HepG2 (cell line): ENCODE results near the gene AMPH. TPM values are rescaled to one million over a fixed set of nuclear protein-coding genes. Genes with fewer than 3 reads are reported as not detected.

Experiments used
- ATAC-seq: fragments of 200-7000 bp; cut with Tn5 transposase; 3 replicates; pipeline ENCODE4 v1.9.1; 2020; ENCODE audit warnings: mild to moderate bottlenecking, moderate library complexity
- BruUV-seq: library from RNA; stranded (reverse); fragments of 400-500 nt; replicated peaks from 2 replicates; lab custom pipeline; 2021; lab: Mats Ljungman, UMichigan
- CTCF ChIA-PET: fragments of 300-600 bp; formaldehyde crosslinking; extraction: SDS; loops from one replicate; lab custom pipeline; 2021; ENCODE audit warnings: low total read pairs, inconsistent platforms, low intra/inter-chr PET ratio; lab: Yijun Ruan, JAX
- POLR2A ChIA-PET: fragments of 350-600 bp; sonication (Branson Sonifier 250); formaldehyde crosslinking; loops from one replicate; lab custom pipeline; 2020; ENCODE audit warnings: antibody characterized with exemption, inconsistent platforms; lab: Yijun Ruan, JAX
- DNase-seq: peaks from one replicate; pipeline ENCODE4 v3.0.0-alpha.2; 2015; ENCODE audit warnings: low spot score
- FAIRE-seq: peaks from 3 replicates; lab custom pipeline; 2011; peaks lifted over from hg19 to GRCh38; lab: Jason Lieb, UNC
- H2AFZ ChIP-seq: one replicate; pipeline ENCODE4 v1.6.1; 2011; ENCODE audit warnings: low read length, inconsistent platforms
- H3K27ac ChIP-seq: fragments of 300-600 bp; 3 replicates; pipeline ENCODE4 v1.8.0; 2011; ENCODE audit warnings: mixed run types, mild to moderate bottlenecking, mixed read lengths, low read length, inconsistent platforms; ENCODE audit not compliant: insufficient read depth; ENCODE audit errors: extremely low read length
- H3K27me3 ChIP-seq, 2 experiments: fragments of 200-600 bp in 1 of 2; 2 replicates in 1 of 2; 3 replicates in 1 of 2; pipeline versions ENCODE4 v1.6.0 to v1.8.0; 2011; ENCODE audit warnings: low read length in 2 of 2, mild to moderate bottlenecking in 2 of 2, moderate library complexity in 2 of 2, inconsistent platforms in 1 of 2; ENCODE audit not compliant: insufficient read depth in 2 of 2, control insufficient read depth in 1 of 2
- H3K36me3 ChIP-seq, 2 experiments: fragments of 200-600 bp in 1 of 2; replicated peaks in 1 of 2; 2 replicates in 1 of 2; 3 replicates in 1 of 2; pipeline versions ENCODE4 v1.5.1 to v1.8.0; 2011; ENCODE audit warnings: low read length in 2 of 2, inconsistent platforms in 1 of 2; ENCODE audit not compliant: insufficient read depth in 2 of 2, control insufficient read depth in 1 of 2
- H3K4me1 ChIP-seq: 2 replicates; pipeline ENCODE4 v1.5.1; 2012; ENCODE audit warnings: low read length, inconsistent platforms; ENCODE audit not compliant: insufficient read depth
- H3K4me2 ChIP-seq: 2 replicates; pipeline ENCODE4 v1.6.0; 2011; ENCODE audit warnings: low read depth, low read length, inconsistent platforms
- H3K4me3 ChIP-seq, 3 experiments: fragments of 200-600 bp in 1 of 3; sonication (generic), shearing (Covaris generic) in 1 of 3; replicated peaks in 1 of 3; 2 replicates each; pipeline ENCODE4 v1.5.1; 2011 to 2016; ENCODE audit warnings: low read length in 3 of 3, inconsistent platforms in 2 of 3, low read depth in 2 of 3, mild to moderate bottlenecking in 2 of 3, control low read depth in 1 of 3, mixed read lengths in 1 of 3; ENCODE audit not compliant: insufficient read depth in 1 of 3
- H3K79me2 ChIP-seq: one replicate; pipeline ENCODE4 v1.6.1; 2011; ENCODE audit warnings: low read length, inconsistent platforms; ENCODE audit not compliant: insufficient read depth
- H3K9ac ChIP-seq: 2 replicates; pipeline ENCODE4 v1.6.0; 2011; ENCODE audit warnings: mild to moderate bottlenecking, low read depth, low read length, inconsistent platforms; ENCODE audit not compliant: insufficient read depth
- H3K9me3 ChIP-seq: 2 replicates; pipeline ENCODE4 v1.5.1; 2012; ENCODE audit warnings: mild to moderate bottlenecking, low read length
- H4K20me1 ChIP-seq: 2 replicates; pipeline ENCODE4 v1.6.0; 2011; ENCODE audit warnings: inconsistent platforms, mild to moderate bottlenecking, low read length, moderate library complexity; ENCODE audit not compliant: insufficient read depth
- HMGXB3 ChIP-seq: sonication (generic); formaldehyde crosslinking; IDR thresholded peaks from 2 replicates; pipeline ENCODE4 v1.4.0; 2020; ENCODE audit warnings: missing genetic modification reagents, borderline replicate concordance
- KLF12 ChIP-seq: sonication (generic); formaldehyde crosslinking; IDR thresholded peaks from 2 replicates; pipeline ENCODE4 v1.4.0; 2020; ENCODE audit warnings: missing genetic modification reagents, borderline replicate concordance
- MTF2 ChIP-seq: sonication (generic); formaldehyde crosslinking; IDR thresholded peaks from 2 replicates; pipeline ENCODE4 v1.5.0; 2020; ENCODE audit warnings: missing genetic modification reagents, borderline replicate concordance
- MYC ChIP-seq: sonication (generic); formaldehyde crosslinking; IDR thresholded peaks from 2 replicates; pipeline ENCODE4 v1.9.0; 2021; ENCODE audit warnings: missing genetic modification reagents, borderline replicate concordance
- SNAI1 ChIP-seq: sonication (generic); formaldehyde crosslinking; IDR thresholded peaks from 2 replicates; pipeline ENCODE4 v1.5.0; 2020; ENCODE audit warnings: mild to moderate bottlenecking, missing genetic modification reagents, borderline replicate concordance
- TARDBP ChIP-seq: sonication (generic); formaldehyde crosslinking; IDR thresholded peaks from 2 replicates; pipeline ENCODE4 v1.8.0; 2022; ENCODE audit warnings: mild to moderate bottlenecking, missing genetic modification reagents
- U2AF1 ChIP-seq: fragments of 200-400 bp; formaldehyde crosslinking; optimal IDR thresholded peaks from 2 replicates; pipeline ENCODE3; 2017; ENCODE audit warnings: mild to moderate bottlenecking, low read depth, low read length
- ZSCAN12 ChIP-seq: sonication (generic); formaldehyde crosslinking; IDR thresholded peaks from 2 replicates; pipeline ENCODE4 v1.9.0; 2021; ENCODE audit warnings: mild to moderate bottlenecking, missing genetic modification reagents
- WGBS: methylation state at CpG from one replicate; pipeline ENCODE4 v1.1.6; 2017; ENCODE audit warnings: low lambda C conversion rate; 5-methylcytosine and 5-hydroxymethylcytosine counted together
- in situ Hi-C: cut with HindIII; loops from 2 replicates; pipeline ENCODE4 v1.10.0; 2017; ENCODE audit warnings: low pct_unique_long_range_greater_than_20kb; ENCODE audit not compliant: extremely low pct_ligation_motif_present
- intact Hi-C: fragments of 100-400 bp; cut with micrococcal nuclease; formaldehyde crosslinking; loops from one replicate; pipeline ENCODE4 v1.10.0; 2022; ENCODE audit not compliant: unreplicated experiment
- polyA plus RNA-seq, 8 experiments: library from polyadenylated mRNA; depleted of rRNA in 3 of 8; stranded (reverse) in 7 of 8; unstranded in 1 of 8; fragments of >200 nt; fragmentation: Illumina TruSeq in 4 of 8; extraction: Trizol in 4 of 8; gene quantifications; 2 replicates each; pipeline versions ENCODE4 v1.2.1 to v1.2.3, GENCODE V29; 2011 to 2016; ENCODE audit warnings: low read depth in 4 of 8, missing spikeins in 1 of 8, mixed read lengths in 1 of 8; ENCODE audit not compliant: insufficient read depth in 1 of 8
- total RNA-seq, 5 experiments: library from RNA; depleted of rRNA; stranded (reverse); fragments of >200 nt; fragmentation: Illumina TruSeq; extraction: Trizol; gene quantifications; 2 replicates each; pipeline ENCODE4 v1.2.3, GENCODE V29; 2016; ENCODE audit warnings: low read depth in 1 of 5
- TF ChIP-seq, protein P1 (sequence below): sonication (generic); formaldehyde crosslinking; IDR thresholded peaks from 2 replicates; pipeline ENCODE4 v1.5.0; 2020; ENCODE audit warnings: missing genetic modification reagents
- TF ChIP-seq, protein P2 (sequence below): sonication (generic); formaldehyde crosslinking; IDR thresholded peaks from 2 replicates; pipeline ENCODE4 v1.4.0; 2020; ENCODE audit warnings: missing genetic modification reagents; ENCODE audit errors: not compliant biosample characterization
- TF ChIP-seq, protein P3 (sequence below): sonication (generic); formaldehyde crosslinking; conservative IDR thresholded peaks from 2 replicates; pipeline ENCODE4 v1.8.0; 2022; ENCODE audit warnings: low read depth, missing genetic modification reagents

AMPH gene
- total and polyA plus RNA-seq, 2 of the 13 experiments (the other 11 are each of a cell fraction or from before 2014, with no cell fraction given): not detected

DNA sequence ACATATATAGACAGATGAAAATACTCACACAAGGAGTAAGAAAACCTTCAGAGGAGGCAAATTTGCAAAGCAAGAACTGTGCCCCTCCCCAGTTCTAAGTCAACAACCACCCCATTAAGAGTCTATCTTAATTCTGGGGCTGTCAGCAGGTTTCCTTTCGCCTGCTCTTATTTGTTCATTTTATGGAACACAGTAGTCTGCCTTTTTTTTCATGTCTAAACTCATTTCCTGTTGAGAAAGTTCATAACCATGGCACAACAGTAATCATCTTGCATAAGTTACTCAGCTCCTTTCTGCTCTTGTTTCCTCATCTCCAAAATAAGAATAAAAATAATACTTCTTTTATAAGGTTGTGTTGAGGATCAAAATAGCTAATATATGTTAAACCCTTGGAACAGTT lies 25.8 kb upstream of the AMPH start (continued):
- TF ChIP-seq SNAI1 (CRISPR knock-in tag): no peak
- TF ChIP-seq KLF12 (CRISPR knock-in tag): no peak
- TF ChIP-seq, protein P1, sequence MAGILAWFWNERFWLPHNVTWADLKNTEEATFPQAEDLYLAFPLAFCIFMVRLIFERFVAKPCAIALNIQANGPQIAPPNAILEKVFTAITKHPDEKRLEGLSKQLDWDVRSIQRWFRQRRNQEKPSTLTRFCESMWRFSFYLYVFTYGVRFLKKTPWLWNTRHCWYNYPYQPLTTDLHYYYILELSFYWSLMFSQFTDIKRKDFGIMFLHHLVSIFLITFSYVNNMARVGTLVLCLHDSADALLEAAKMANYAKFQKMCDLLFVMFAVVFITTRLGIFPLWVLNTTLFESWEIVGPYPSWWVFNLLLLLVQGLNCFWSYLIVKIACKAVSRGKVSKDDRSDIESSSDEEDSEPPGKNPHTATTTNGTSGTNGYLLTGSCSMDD (CRISPR knock-in tag): no peak

- H3K4me1 ChIP-seq: no peaks in the 10 kb centered on the region
- intact Hi-C loops (loop anchor here (10.0 kb wide), 1 partner anchor 221 kb away; no protein-coding TSS in a partner anchor), in situ Hi-C loops (loop anchor here (25.0 kb wide), 1 partner anchor 244 kb away; no protein-coding TSS in a partner anchor)
- H3K27ac ChIP-seq: no peak overlapping the region
- ChIA-PET CTCF (no interaction called here), POLR2A (no interaction called here)
- no peak for FAIRE-seq
- DNase-seq: no peak
- H3K36me3 ChIP-seq: no peaks in the 10 kb centered on the region
- no peak overlapping the region for H3K4me2 ChIP-seq
- WGBS: 6% methylated on average over 8 of the region's 35 CpGs
- H3K79me2 ChIP-seq: no peaks in the 10 kb centered on the region
- H3K27me3 ChIP-seq: peaks cover 0 to 2% of the 10 kb centered on the region in 2 experiments; a peak in 2 of 5 replicates
- H2AFZ ChIP-seq: no peak overlapping the region
- H3K9me3 ChIP-seq: no peaks in the 10 kb centered on the region
- no TSS peak for BruUV-seq
- no peaks in the 10 kb centered on the region for H4K20me1 ChIP-seq
- no peak overlapping the region for H3K9ac ChIP-seq
- no peak overlapping the region for H3K4me3 ChIP-seq
- ATAC-seq: peak; percentile 28; the same call in 1 of the 3 replicates
- no peak for TF ChIP-seq ZSCAN12 (CRISPR knock-in tag)
- TF ChIP-seq, protein P2, sequence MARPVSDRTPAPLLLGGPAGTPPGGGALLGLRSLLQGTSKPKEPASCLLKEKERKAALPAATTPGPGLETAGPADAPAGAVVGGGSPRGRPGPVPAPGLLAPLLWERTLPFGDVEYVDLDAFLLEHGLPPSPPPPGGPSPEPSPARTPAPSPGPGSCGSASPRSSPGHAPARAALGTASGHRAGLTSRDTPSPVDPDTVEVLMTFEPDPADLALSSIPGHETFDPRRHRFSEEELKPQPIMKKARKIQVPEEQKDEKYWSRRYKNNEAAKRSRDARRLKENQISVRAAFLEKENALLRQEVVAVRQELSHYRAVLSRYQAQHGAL (CRISPR knock-in tag): no peak
- TF ChIP-seq MYC (CRISPR knock-in tag): no peak
- TF ChIP-seq MTF2 (CRISPR knock-in tag): no peak
- no peak for TF ChIP-seq HMGXB3 (CRISPR knock-in tag)
- TF ChIP-seq U2AF1: no peak
- TF ChIP-seq, protein P3, sequence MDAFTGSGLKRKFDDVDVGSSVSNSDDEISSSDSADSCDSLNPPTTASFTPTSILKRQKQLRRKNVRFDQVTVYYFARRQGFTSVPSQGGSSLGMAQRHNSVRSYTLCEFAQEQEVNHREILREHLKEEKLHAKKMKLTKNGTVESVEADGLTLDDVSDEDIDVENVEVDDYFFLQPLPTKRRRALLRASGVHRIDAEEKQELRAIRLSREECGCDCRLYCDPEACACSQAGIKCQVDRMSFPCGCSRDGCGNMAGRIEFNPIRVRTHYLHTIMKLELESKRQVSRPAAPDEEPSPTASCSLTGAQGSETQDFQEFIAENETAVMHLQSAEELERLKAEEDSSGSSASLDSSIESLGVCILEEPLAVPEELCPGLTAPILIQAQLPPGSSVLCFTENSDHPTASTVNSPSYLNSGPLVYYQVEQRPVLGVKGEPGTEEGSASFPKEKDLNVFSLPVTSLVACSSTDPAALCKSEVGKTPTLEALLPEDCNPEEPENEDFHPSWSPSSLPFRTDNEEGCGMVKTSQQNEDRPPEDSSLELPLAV: no peak
- no peak for TF ChIP-seq TARDBP (CRISPR knock-in tag)
Observed at GRCh38 chr7:38655833-38656774, 24.9 kb upstream of the AMPH start.
